B cell (primary cell): Measurements from ENCODE around the gene ZNF649. TPM values are rescaled to one million over a fixed set of nuclear protein-coding genes. Genes with fewer than 3 reads are reported as not detected.
"Not testable (repeated sequence)": the region's sequence is repeated elsewhere in the genome, so short reads cannot be mapped to it uniquely, and the experiment has no call there.

ENCODE experiments used
- ATAC-seq: fragments of 200-7000 bp; cut with Tn5 transposase; one replicate; pipeline ENCODE4 v1.10.0; 2021; ENCODE audit warnings: low read depth, mild to moderate bottlenecking, moderate number of reproducible peaks, moderate library complexity
- CTCF ChIA-PET: fragments of 350-600 bp; sonication (Branson Sonifier 250); formaldehyde crosslinking; loops from one replicate; lab custom pipeline; 2021; ENCODE audit warnings: antibody characterized with exemption, inconsistent platforms; lab: Charles Lee
- POLR2A ChIA-PET: fragments of 350-600 bp; sonication (Branson Sonifier 250); formaldehyde crosslinking; loops from one replicate; lab custom pipeline; 2021; ENCODE audit warnings: antibody characterized with exemption; lab: Charles Lee
- DNase-seq: peaks from one replicate; pipeline ENCODE4 v3.0.0; 2013
- H2AFZ ChIP-seq: 2 replicates; pipeline ENCODE4 v1.6.1; 2012; ENCODE audit warnings: mild to moderate bottlenecking, low read depth, low read length; ENCODE audit not compliant: insufficient read depth, poor library complexity, severe bottlenecking
- H3K27ac ChIP-seq, 2 donors: 1 replicate in 1 of 2; 2 replicates in 1 of 2; pipeline ENCODE4 v1.5.1; 2012 to 2013; ENCODE audit warnings: low read length in 2 of 2, mild to moderate bottlenecking in 2 of 2, moderate library complexity in 1 of 2
- H3K27me3 ChIP-seq, 4 experiments: fragments of 200-600 bp in 1 of 4; sonication (generic) in 1 of 4; replicated peaks in 1 of 4; 1 replicate in 2 of 4; 2 replicates in 2 of 4; pipeline versions ENCODE4 v1.6.1 to v1.7.0; 2013 to 2016; ENCODE audit warnings: low read length in 3 of 4, mild to moderate bottlenecking in 2 of 4, mixed read lengths in 1 of 4, moderate library complexity in 1 of 4; ENCODE audit not compliant: insufficient read depth in 4 of 4, control insufficient read depth in 3 of 4; ENCODE audit errors: control extremely low read depth in 1 of 4
- H3K36me3 ChIP-seq, 2 experiments: replicated peaks in 1 of 2; 1 replicate in 1 of 2; 2 replicates in 1 of 2; pipeline versions ENCODE4 v1.6.1 to v1.7.1; 2013; ENCODE audit warnings: low read length in 1 of 2; ENCODE audit not compliant: insufficient read depth in 2 of 2, control insufficient read depth in 1 of 2; ENCODE audit errors: control extremely low read depth in 1 of 2, extremely low read depth in 1 of 2
- H3K4me1 ChIP-seq, 2 donors: fragments of 200-600 bp in 1 of 2; sonication (generic) in 1 of 2; 1 replicate in 1 of 2; 2 replicates in 1 of 2; pipeline versions ENCODE4 v1.5.1 to v1.6.1; 2013 to 2017; ENCODE audit warnings: low read length in 2 of 2; ENCODE audit not compliant: control insufficient read depth in 2 of 2, insufficient read depth in 2 of 2
- H3K4me2 ChIP-seq: replicated peaks from 2 replicates; pipeline ENCODE3; 2012; ENCODE audit warnings: mild to moderate bottlenecking, low read depth, low read length; ENCODE audit not compliant: poor library complexity, severe bottlenecking
- H3K4me3 ChIP-seq, 5 experiments: fragments of 200-600 bp in 1 of 5; sonication (generic) in 1 of 5; 1 replicate in 3 of 5; 2 replicates in 2 of 5; pipeline versions ENCODE4 v1.5.1 to v1.7.0; 2011 to 2016; ENCODE audit warnings: low read length in 4 of 5, mild to moderate bottlenecking in 4 of 5, low read depth in 2 of 5, control low read depth in 1 of 5, moderate library complexity in 1 of 5; ENCODE audit not compliant: insufficient read depth in 1 of 5; ENCODE audit errors: control extremely low read depth in 1 of 5, extremely low read depth in 1 of 5
- H3K79me2 ChIP-seq: fragments of 200-600 bp; sonication (generic); one replicate; pipeline ENCODE4 v1.6.0; 2016; ENCODE audit warnings: low read length; ENCODE audit not compliant: control insufficient read depth, insufficient read depth
- H3K9ac ChIP-seq: fragments of 200-600 bp; sonication (generic); 2 replicates; pipeline ENCODE4 v1.6.1; 2017; ENCODE audit warnings: mild to moderate bottlenecking, low read length, moderate library complexity
- H3K9me3 ChIP-seq, 3 donors: one replicate each; pipeline versions ENCODE4 v1.6.1 to v1.7.1; 2013; ENCODE audit warnings: low read length in 2 of 3; ENCODE audit not compliant: control insufficient read depth in 2 of 3, insufficient read depth in 1 of 3; ENCODE audit errors: control extremely low read depth in 1 of 3
- H4K20me1 ChIP-seq: 2 replicates; pipeline ENCODE4 v1.6.0; 2012; ENCODE audit warnings: mild to moderate bottlenecking, low read length; ENCODE audit not compliant: insufficient read depth, control insufficient read depth, poor library complexity, severe bottlenecking
- H3K27ac Mint-ChIP-seq: one replicate; pipeline ENCODE4 v1.8.0; 2021; ENCODE audit warnings: mixed read lengths
- H3K27me3 Mint-ChIP-seq: one replicate; pipeline ENCODE4 v1.8.0; 2021; ENCODE audit warnings: mixed read lengths
- H3K4me1 Mint-ChIP-seq: one replicate; pipeline ENCODE4 v1.8.0; 2021; ENCODE audit warnings: mixed read lengths
- H3K4me3 Mint-ChIP-seq: one replicate; pipeline ENCODE4 v1.8.0; 2021; ENCODE audit warnings: mixed read lengths
- H3K9me3 Mint-ChIP-seq: one replicate; pipeline ENCODE4 v1.8.0; 2022; ENCODE audit warnings: mixed read lengths; ENCODE audit not compliant: insufficient read depth
- EZH2 ChIP-seq: IDR thresholded peaks from 2 replicates; pipeline ENCODE4 v1.6.1; 2012; ENCODE audit warnings: borderline replicate concordance, low read depth, mild to moderate bottlenecking, moderate library complexity, low read length; ENCODE audit not compliant: insufficient read depth, poor library complexity, severe bottlenecking
- WGBS: methylation state at CpG from one replicate; pipeline ENCODE4 v1.1.5; 2013; ENCODE audit warnings: missing lambda C conversion rate; ENCODE audit not compliant: insufficient coverage; 5-methylcytosine and 5-hydroxymethylcytosine counted together
- intact Hi-C: fragments of 100-400 bp; cut with micrococcal nuclease; formaldehyde crosslinking; loops from one replicate; pipeline ENCODE4 v1.10.0; 2022
- polyA plus RNA-seq: library from polyadenylated mRNA; depleted of rRNA; stranded (reverse); fragments of >200 nt; gene quantifications from 2 replicates; pipeline ENCODE4 v1.2.3, GENCODE V29; 2012
- total RNA-seq, 2 donors: library from RNA; stranded (reverse); fragments of 120-200 nt in 1 of 2; gene quantifications; 1 replicate in 1 of 2; 2 replicates in 1 of 2; pipeline versions ENCODE4 v1.2.3 to v1.2.4, GENCODE V29; 2013 to 2022
- TF ChIP-seq, protein P1 (sequence below): fragments of 200-600 bp; IDR thresholded peaks from one replicate; pipeline ENCODE4 v1.8.0; 2022; ENCODE audit warnings: antibody characterized with exemption, mild to moderate bottlenecking

The ZNF649 gene
- total and polyA plus RNA-seq, 2 donors (not counting 1 experiment from before 2014, with no cell fraction given) = 3.8 to 35.7 TPM

DNA sequence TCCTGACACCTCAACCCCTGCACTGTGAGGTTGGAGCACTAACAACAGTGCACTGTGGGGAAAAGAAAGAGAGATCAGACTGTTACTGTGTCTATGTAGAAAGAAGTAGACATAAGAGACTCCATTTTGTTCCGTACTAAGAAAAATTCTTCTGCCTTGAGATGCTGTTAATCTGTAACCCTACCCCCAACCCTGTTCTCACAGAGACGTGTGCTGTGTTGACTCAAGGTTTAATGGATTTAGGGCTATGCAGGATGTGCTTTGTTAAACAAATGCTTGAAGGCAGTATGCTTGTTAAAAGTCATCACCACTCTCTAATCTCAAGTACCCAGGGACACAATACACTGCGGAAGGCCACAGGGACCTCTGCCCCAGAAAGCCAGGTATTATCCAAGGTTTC, 822 bp upstream of the ZNF649 start:
- ATAC-seq, H3K27ac ChIP-seq, H3K4me2 ChIP-seq, H3K9ac ChIP-seq, H3K36me3 ChIP-seq, H3K4me3 Mint-ChIP-seq, H3K4me3 ChIP-seq, CTCF ChIA-PET, POLR2A ChIA-PET, DNase-seq, H3K27ac Mint-ChIP-seq, H4K20me1 ChIP-seq: not testable (repeated sequence)
- intact Hi-C loops = loop anchor here (1.0 to 2.0 kb wide), 4 partner anchors 15 to 733 kb away; partner anchors contain the start of genes ZNF350, ZNF613 and ZNF83
- Histone ChIP-seq H3K4me1 (peaks cover 6 to 15% of the 10 kb centered on the region in 2 donors), H2AFZ (peak overlapping the region; percentile 99), H3K9me3 (peaks cover 6 to 71% (median 34%) of the 10 kb centered on the region in 3 donors), H3K27me3 (peaks cover 0 to 19% (median 3%) of the 10 kb centered on the region in 4 experiments), H3K79me2 (peaks cover 40% of the 10 kb centered on the region)
- no CpG with 5 or more reads among the region's 3 CpGs for WGBS
- peaks cover 21% of the 10 kb centered on the region for H3K4me1 Mint-ChIP-seq
- H3K9me3 Mint-ChIP-seq = peaks cover 21% of the 10 kb centered on the region
- H3K27me3 Mint-ChIP-seq = peaks cover 28% of the 10 kb centered on the region

DNA sequence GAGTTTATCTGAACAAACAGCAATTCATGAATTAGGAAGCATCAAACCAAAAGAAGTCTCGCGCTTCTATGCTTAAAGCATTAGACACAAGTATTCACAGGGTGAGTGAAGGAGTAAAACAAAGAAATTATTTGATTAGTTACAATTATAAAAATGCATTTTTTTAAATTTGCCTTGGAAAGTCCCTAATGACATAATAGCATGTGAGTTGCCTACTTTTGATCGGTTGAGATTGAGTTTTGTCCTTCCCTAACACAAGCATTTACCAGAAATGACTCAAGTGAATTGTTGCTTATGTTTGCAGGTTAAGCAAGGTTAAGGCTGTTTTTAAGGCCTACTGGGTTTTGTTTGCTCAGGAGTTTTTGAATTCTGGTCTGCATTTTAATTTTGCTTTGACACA, 389 bp upstream of the ZNF649 start:
- no CpG with 5 or more reads among the region's 3 CpGs for WGBS
- peaks cover 6 to 15% of the 10 kb centered on the region in 2 donors for H3K4me1 ChIP-seq
- peak overlapping the region; percentile 99 for H2AFZ ChIP-seq
- DNase-seq (no peak), ATAC-seq (peak; percentile 8)
- peak overlapping the region in 3 of 5 experiments; percentile 66 to 97 (median 92) for H3K4me3 ChIP-seq
- H3K4me2 ChIP-seq = peak overlapping the region; percentile 93
- H3K36me3 ChIP-seq = peaks cover 0 to 6% of the 10 kb centered on the region in 2 experiments
- H3K27ac Mint-ChIP-seq = peak overlapping the region; percentile 98
- no peaks in the 10 kb centered on the region for H4K20me1 ChIP-seq
- peaks cover 0 to 19% (median 3%) of the 10 kb centered on the region in 4 experiments for H3K27me3 ChIP-seq
- peak overlapping the region; percentile 99 for H3K4me3 Mint-ChIP-seq
- peaks cover 6 to 72% (median 39%) of the 10 kb centered on the region in 3 donors for H3K9me3 ChIP-seq
- intact Hi-C loops = loop anchor here (1.0 to 2.0 kb wide), 4 partner anchors 14 to 734 kb away; partner anchors contain the start of genes ZNF350, ZNF613 and ZNF83
- TF ChIP-seq, protein P1, sequence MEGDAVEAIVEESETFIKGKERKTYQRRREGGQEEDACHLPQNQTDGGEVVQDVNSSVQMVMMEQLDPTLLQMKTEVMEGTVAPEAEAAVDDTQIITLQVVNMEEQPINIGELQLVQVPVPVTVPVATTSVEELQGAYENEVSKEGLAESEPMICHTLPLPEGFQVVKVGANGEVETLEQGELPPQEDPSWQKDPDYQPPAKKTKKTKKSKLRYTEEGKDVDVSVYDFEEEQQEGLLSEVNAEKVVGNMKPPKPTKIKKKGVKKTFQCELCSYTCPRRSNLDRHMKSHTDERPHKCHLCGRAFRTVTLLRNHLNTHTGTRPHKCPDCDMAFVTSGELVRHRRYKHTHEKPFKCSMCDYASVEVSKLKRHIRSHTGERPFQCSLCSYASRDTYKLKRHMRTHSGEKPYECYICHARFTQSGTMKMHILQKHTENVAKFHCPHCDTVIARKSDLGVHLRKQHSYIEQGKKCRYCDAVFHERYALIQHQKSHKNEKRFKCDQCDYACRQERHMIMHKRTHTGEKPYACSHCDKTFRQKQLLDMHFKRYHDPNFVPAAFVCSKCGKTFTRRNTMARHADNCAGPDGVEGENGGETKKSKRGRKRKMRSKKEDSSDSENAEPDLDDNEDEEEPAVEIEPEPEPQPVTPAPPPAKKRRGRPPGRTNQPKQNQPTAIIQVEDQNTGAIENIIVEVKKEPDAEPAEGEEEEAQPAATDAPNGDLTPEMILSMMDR = no peak
- TF ChIP-seq EZH2 = no peak
- peak overlapping the region; percentile 92 for H3K9ac ChIP-seq
- peaks cover 44% of the 10 kb centered on the region for H3K79me2 ChIP-seq
- peaks cover 28% of the 10 kb centered on the region for H3K27me3 Mint-ChIP-seq
- ChIA-PET POLR2A (no interaction called here), CTCF (no interaction called here)
- no peak overlapping the region for H3K27ac ChIP-seq
- peaks cover 18% of the 10 kb centered on the region for H3K9me3 Mint-ChIP-seq
- H3K4me1 Mint-ChIP-seq = peaks cover 21% of the 10 kb centered on the region
